ENCODE results near the gene BCKDHA.
A peak's percentile ranks its signal among the peaks of the same experiment; 100 is the strongest.
"Not testable (repeated sequence)": the region's sequence is repeated elsewhere in the genome, so short reads cannot be mapped to it uniquely, and the experiment has no call there.

The BCKDHA gene

GRCh38 chr19:41427647-41428480 lies 30.2 kb downstream of the BCKDHA start:
- peak; percentile 32 for DNase-seq

- DNase-seq = no peak
These were observed 30.9 kb downstream of the BCKDHA start for GRCh38 chr19:41428481-41428859.

- DNase-seq = no peak
These were observed 33.3 kb downstream of the BCKDHA start for GRCh38 chr19:41430922-41431321.

GRCh38 chr19:41431426-41432386 lies 34.1 kb downstream of the BCKDHA start:
- no peak for DNase-seq

- DNase-seq = no peak
These were observed 35.6 kb downstream of the BCKDHA start for GRCh38 chr19:41433171-41433570.

- no peak for DNase-seq
These were observed 36.8 kb downstream of the BCKDHA start for GRCh38 chr19:41434450-41434849.

GRCh38 chr19:41435376-41435775 lies 37.8 kb downstream of the BCKDHA start:
- DNase-seq = not testable (repeated sequence)

GRCh38 chr19:41435936-41436673 lies 38.5 kb downstream of the BCKDHA start:
- DNase-seq = no peak

- DNase-seq = no peak
These were observed 39.0 kb downstream of the BCKDHA start for GRCh38 chr19:41436674-41436951.

- DNase-seq = no peak
These were observed 40.4 kb downstream of the BCKDHA start for GRCh38 chr19:41437944-41438574.

- DNase-seq = peak; percentile 98
These were observed 42.0 kb downstream of the BCKDHA start, which contains the start of gene DMAC2 for GRCh38 chr19:41439441-41440222. TSS of gene DMAC2 (minus strand) at chr19:41439912. CDS start at chr19:41439899, 13 bp downstream.

- DNase-seq = no peak
These were observed 43.8 kb downstream of the BCKDHA start for GRCh38 chr19:41441321-41441945.

GRCh38 chr19:41442473-41443355 lies 45.1 kb downstream of the BCKDHA start, which contains the start of gene ERICH4:
TSS of gene ERICH4 (plus strand) at chr19:41443156. CDS start at chr19:41443170, 14 bp downstream.
- no peak for DNase-seq

- DNase-seq = no peak
These were observed 46.3 kb downstream of the BCKDHA start for GRCh38 chr19:41443813-41444455.

GRCh38 chr19:41445575-41445974 lies 48.0 kb downstream of the BCKDHA start:
- no peak for DNase-seq

GRCh38 chr19:41447732-41448332 lies 50.2 kb downstream of the BCKDHA start:
- no peak for DNase-seq

GRCh38 chr19:41449079-41449864 lies 51.7 kb downstream of the BCKDHA start:
- peak; percentile 80 for DNase-seq

- no peak for DNase-seq
These were observed 52.2 kb downstream of the BCKDHA start for GRCh38 chr19:41449865-41450178.

All from activated CD4-positive, alpha-beta T cell treated with anti-CD3 and anti-CD28 coated beads for 48 hours (primary cell).